Coronary artery (tissue), 2 donors: ENCODE results near the gene PTPRJ.

Source experiments
- DNase-seq: peaks from one replicate; pipeline ENCODE4 v3.0.0-alpha.2; 2017; ENCODE audit warnings: low spot score
- H3K27ac ChIP-seq, 2 donors: fragments of 200-600 bp; sonication (generic); one replicate each; pipeline ENCODE4 v1.5.1; 2016 to 2019
- H3K4me3 ChIP-seq: fragments of 200-600 bp; sonication (generic); 2 replicates; pipeline ENCODE4 v1.5.1; 2016; ENCODE audit warnings: mild to moderate bottlenecking, moderate library complexity
- CTCF ChIP-seq: fragments of 200-600 bp; sonication (generic); IDR thresholded peaks from one replicate; pipeline ENCODE4 v1.5.1; 2019; ENCODE audit warnings: antibody characterized with exemption

PTPRJ gene

GRCh38 chr11:48049036-48049435 lies 68.7 kb downstream of the PTPRJ start:
- Histone ChIP-seq H3K27ac (no peak overlapping the region), H3K4me3 (no peak overlapping the region)
- no peak for TF ChIP-seq CTCF
- DNase-seq, result no peak

- H3K4me3 ChIP-seq, result no peak overlapping the region
- H3K27ac ChIP-seq, result no peak overlapping the region
- DNase-seq, result no peak
- no peak for TF ChIP-seq CTCF
These were observed 69.9 kb downstream of the PTPRJ start for GRCh38 chr11:48050304-48050703.

- TF ChIP-seq CTCF, result no peak
- Histone ChIP-seq H3K27ac (no peak overlapping the region), H3K4me3 (no peak overlapping the region)
- peak; percentile 11 for DNase-seq
These were observed 71.0 kb downstream of the PTPRJ start for GRCh38 chr11:48051217-48051830.

- DNase-seq, result peak; percentile 46
- TF ChIP-seq CTCF, result no peak
- Histone ChIP-seq H3K27ac (no peak overlapping the region), H3K4me3 (no peak overlapping the region)
These were observed 72.1 kb downstream of the PTPRJ start for GRCh38 chr11:48052183-48053044.

GRCh38 chr11:48054994-48055291 lies 74.6 kb downstream of the PTPRJ start:
- DNase-seq, result no peak
- TF ChIP-seq CTCF, result no peak
- Histone ChIP-seq H3K27ac (no peak overlapping the region), H3K4me3 (no peak overlapping the region)

- Histone ChIP-seq H3K4me3 (no peak overlapping the region), H3K27ac (no peak overlapping the region)
- no peak for TF ChIP-seq CTCF
- no peak for DNase-seq
These were observed 75.2 kb downstream of the PTPRJ start for GRCh38 chr11:48055292-48056132.
